Fibroblast of pulmonary artery (primary cell): ENCODE measurements around the gene F2RL1.
"Not testable (repeated sequence)": the region's sequence is repeated elsewhere in the genome, so short reads cannot be mapped to it uniquely, and the experiment has no call there.

Experiments
- DNase-seq: peaks from one replicate; pipeline ENCODE4 v3.0.0-alpha.2; 2010; ENCODE audit warnings: low read depth
- H3K4me3 ChIP-seq: replicated peaks from 2 replicates; pipeline ENCODE4 v1.5.1; 2011; ENCODE audit warnings: low read depth, mild to moderate bottlenecking, control low read depth, low read length, moderate library complexity
- CTCF ChIP-seq: IDR thresholded peaks from 2 replicates; pipeline ENCODE4 v1.5.1; 2011; ENCODE audit warnings: mild to moderate bottlenecking, control low read depth, low read length, inconsistent platforms; ENCODE audit errors: missing control alignments

Gene F2RL1

GRCh38 chr5:76851728-76852369 is 33.0 kb downstream of the F2RL1 start:
- no peak for TF ChIP-seq CTCF
- no peak for DNase-seq
- H3K4me3 ChIP-seq, result no peak overlapping the region

GRCh38 chr5:76852772-76853171 is 33.9 kb downstream of the F2RL1 start:
- no peak overlapping the region for H3K4me3 ChIP-seq
- TF ChIP-seq CTCF, result no peak
- no peak for DNase-seq

- not testable (repeated sequence) for H3K4me3 ChIP-seq, DNase-seq
These were observed 34.9 kb downstream of the F2RL1 start for GRCh38 chr5:76853741-76854140.

- no peak for TF ChIP-seq CTCF
- DNase-seq, result no peak
- H3K4me3 ChIP-seq, result no peak overlapping the region
These were observed 35.8 kb downstream of the F2RL1 start for GRCh38 chr5:76854644-76855043.

GRCh38 chr5:76855501-76855900 is 36.7 kb downstream of the F2RL1 start:
- DNase-seq, H3K4me3 ChIP-seq: not testable (repeated sequence)

GRCh38 chr5:76855961-76856360 is 37.1 kb downstream of the F2RL1 start:
- H3K4me3 ChIP-seq, result no peak overlapping the region
- no peak for DNase-seq
- TF ChIP-seq CTCF, result no peak

GRCh38 chr5:76856800-76857199 is 38.0 kb downstream of the F2RL1 start:
- DNase-seq, H3K4me3 ChIP-seq: not testable (repeated sequence)

- no peak overlapping the region for H3K4me3 ChIP-seq
- DNase-seq, result no peak
- no peak for TF ChIP-seq CTCF
These were observed 40.9 kb downstream of the F2RL1 start for GRCh38 chr5:76859591-76860247.

GRCh38 chr5:76861612-76862011 is 42.8 kb downstream of the F2RL1 start:
- no peak for TF ChIP-seq CTCF
- no peak overlapping the region for H3K4me3 ChIP-seq
- DNase-seq, result no peak
